Measurements from ENCODE around the gene OPA3.
"Not testable (repeated sequence)": the region's sequence is repeated elsewhere in the genome, so short reads cannot be mapped to it uniquely, and the experiment has no call there.

Gene OPA3

GRCh38 chr19:45584332-45585157, at the start of gene OPA3:
Gene OPA3, minus strand, starts transcription at chr19:45584802. Its CDS starts 38 bp downstream, at chr19:45584764.
- peak; percentile 100 for DNase-seq

DNA sequence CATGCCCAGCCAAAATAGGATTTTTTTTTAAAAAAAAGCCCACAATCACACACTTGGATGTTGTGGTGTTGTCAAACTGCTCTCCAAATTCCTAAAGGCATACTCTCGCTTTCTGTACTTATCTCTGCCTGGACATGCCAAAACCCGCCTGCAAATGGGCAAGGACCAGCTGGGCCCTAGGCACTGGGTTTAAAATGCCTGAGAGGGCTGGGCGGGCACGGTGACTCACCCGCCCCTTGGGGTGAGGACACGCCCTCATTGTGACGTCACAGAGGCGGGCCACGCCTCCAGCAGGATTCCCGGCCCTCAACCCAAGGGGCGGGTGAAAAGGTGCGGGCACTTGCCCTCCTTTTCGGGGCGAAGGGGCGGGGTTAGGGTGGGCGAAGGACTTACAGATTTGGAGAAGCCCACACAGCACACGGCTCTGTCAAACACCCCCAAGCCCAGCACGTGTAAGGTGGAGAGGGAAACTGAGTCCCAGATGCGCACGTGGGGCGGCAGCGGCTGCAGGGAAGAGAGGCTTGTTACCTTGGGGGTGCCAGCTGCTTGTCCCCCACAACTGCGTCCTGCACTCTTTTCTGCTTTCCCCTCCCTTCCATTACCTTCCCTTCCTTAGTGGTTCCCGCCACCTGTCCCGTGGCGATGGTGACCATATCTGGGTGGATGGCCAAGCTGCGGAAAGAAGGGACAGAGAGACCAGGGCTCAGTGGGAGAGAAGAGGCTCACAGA, 48.0 kb upstream of the OPA3 start:
- DNase-seq, result peak; percentile 73

DNA sequence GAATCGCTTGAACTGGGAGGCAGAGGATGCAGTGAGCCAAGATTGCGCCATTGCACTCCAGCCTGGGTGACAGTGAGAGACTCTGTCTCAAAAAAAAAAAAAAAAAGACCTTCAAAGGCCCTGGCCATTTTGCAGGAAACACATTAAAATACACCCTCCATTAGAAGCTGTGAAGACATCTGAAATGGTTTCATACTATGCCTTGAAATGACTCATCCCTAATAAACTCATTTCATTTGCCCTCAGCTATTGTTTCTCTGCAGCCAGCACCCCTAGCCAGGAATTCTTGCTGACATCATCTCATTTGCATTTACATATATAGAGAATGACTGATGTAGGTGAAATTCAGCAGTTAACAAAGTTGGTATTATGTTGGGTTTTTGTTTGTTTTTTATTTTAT, 45.9 kb upstream of the OPA3 start:
- peak; percentile 50 for DNase-seq

DNA sequence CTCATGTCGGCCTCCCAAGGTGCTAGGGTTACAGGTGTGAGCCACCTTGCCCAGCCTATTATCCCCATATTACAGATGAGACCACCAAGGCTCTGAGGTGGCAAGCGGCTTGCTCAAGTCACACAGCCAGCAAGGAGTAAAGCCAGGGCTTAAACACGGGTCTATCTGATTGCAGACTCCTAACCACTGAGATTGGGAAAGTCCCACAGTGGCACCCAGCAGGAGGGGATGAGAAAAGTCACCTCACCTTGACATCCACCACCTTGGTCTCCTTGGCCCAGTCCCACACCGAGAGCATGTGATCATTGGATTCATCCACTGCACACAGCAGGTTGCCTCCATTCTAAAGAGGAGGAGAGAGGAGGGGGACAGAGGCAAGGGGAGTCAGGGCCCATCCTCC, 45.1 kb upstream of the OPA3 start:
- DNase-seq, result no peak

- DNase-seq, result not testable (repeated sequence)
Measured at GRCh38 chr19:45628219-45628618, 43.6 kb upstream of the OPA3 start.

DNA sequence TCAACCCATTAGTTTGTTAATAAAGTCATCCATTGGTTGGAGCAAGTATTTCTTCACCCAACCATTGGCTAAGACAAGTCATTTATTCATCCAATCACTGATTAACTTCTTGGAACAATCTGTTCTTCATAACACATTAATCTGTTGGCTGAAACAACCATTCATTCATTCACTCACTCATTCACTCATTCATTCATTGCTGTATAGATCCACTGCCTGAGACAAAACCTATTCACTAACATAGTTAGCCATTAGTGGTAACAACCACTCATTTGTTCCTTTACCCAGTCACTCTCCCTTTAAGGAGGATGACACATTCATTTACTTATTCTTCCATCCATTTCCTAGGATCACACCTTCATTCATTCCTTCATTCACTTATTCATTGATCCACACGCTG, 39.4 kb upstream of the OPA3 start:
- DNase-seq, result no peak

GRCh38 chr19:45621976-45622503, 37.4 kb upstream of the OPA3 start:
- DNase-seq, result no peak

- no peak for DNase-seq
Measured at GRCh38 chr19:45621389-45621788, 36.8 kb upstream of the OPA3 start.

- DNase-seq, result no peak
Measured at GRCh38 chr19:45616704-45617017, 32.1 kb upstream of the OPA3 start.

DNA sequence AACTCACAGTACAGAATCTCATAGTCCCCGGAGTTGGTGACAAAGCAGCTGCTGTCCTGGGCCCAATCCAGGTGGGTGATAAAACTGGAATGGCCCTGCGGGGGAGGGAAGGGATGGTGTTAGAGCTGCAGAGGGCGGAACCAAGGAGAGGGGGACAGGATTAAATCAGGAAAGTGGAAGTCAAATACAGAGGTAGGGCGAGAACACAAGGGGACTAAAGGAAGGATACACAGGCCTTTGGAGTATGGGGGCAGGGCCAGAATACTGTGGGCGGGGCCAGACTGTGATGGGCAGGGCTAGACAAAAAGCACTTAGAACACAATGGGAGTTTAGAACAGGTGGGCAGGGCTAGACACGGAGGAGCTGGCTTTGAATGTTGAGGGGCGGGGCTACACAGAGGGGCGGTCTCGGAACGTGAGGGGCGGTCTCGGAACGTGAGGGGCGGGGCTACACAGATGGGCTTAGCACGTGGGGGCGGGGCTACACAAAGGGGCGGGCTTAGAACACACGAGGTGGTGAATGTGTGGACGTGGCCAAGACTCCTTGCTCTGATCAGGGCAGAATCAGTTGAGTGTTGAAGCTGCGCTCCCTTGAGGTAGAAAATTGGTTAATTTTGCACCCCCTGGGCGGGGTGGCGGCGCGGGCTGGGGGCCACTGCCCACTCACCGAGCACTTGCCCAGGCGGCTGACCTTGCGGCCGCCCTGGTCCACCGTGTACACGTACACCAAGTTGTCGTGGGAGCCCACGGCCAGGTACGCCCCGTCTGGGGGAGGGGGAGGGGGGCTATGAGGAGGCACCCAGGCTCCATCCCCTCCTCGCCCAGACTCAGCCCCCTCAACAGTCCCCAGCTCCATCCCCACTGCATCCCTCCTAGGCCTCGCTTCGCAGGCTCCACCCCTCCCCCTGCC, 31.4 kb upstream of the OPA3 start:
- peak; percentile 90 for DNase-seq

GRCh38 chr19:45615056-45615455, 30.5 kb upstream of the OPA3 start:
- not testable (repeated sequence) for DNase-seq

GRCh38 chr19:45613926-45614725, 29.5 kb upstream of the OPA3 start:
- peak; percentile 69 for DNase-seq

- no peak for DNase-seq
Measured at GRCh38 chr19:45608948-45609347, 24.3 kb upstream of the OPA3 start.

- DNase-seq, result peak; percentile 63
Measured at GRCh38 chr19:45607071-45608029, 22.7 kb upstream of the OPA3 start.

DNA sequence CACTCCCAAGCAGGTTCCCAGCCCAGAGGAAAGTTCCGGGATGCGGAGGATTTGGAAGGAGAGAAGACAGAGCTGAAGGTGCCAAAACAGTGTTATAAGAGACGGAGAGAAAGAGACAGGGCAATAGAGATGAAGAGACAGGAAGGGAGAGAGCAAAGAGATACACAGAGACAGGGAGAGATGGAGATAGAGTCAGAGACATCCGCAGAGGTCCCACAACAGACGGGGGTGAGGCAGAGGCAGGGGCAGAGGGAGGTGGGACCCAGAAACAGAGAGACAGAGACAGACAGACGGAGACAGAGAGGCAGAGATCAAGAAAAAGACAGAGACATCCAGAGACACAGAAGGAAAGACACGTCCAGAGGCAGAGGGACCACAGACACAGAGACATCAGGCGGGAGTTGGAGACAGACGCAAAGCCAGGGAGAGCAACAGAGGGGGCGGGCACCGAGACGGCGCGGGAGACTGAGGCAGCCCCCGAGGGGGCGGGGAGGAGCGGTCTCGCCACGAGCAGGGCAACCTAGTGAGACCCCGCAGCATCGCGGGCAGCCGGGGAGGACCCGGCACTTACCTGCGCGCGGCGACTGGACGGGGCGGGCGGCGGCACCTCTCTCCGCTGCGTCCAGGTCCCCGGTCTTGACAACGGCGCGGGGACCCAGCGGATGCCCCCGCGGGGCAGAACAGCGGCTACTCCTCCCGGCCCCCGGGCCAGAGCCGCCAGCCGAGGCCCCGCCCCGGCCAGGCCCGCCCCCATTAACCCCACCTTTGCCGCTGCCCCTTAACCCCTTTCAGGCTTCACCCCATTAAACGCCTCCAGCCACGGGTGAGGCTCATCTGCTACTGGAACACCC, 17.1 kb upstream of the OPA3 start, which contains the start of gene GPR4:
Gene GPR4, minus strand, starts transcription at position 689 of the 851 bp plus-strand sequence. CDS start 10,346 bp downstream, outside the sequence.
- no peak for DNase-seq

GRCh38 chr19:45601115-45601514, 16.5 kb upstream of the OPA3 start:
- no peak for DNase-seq

DNA sequence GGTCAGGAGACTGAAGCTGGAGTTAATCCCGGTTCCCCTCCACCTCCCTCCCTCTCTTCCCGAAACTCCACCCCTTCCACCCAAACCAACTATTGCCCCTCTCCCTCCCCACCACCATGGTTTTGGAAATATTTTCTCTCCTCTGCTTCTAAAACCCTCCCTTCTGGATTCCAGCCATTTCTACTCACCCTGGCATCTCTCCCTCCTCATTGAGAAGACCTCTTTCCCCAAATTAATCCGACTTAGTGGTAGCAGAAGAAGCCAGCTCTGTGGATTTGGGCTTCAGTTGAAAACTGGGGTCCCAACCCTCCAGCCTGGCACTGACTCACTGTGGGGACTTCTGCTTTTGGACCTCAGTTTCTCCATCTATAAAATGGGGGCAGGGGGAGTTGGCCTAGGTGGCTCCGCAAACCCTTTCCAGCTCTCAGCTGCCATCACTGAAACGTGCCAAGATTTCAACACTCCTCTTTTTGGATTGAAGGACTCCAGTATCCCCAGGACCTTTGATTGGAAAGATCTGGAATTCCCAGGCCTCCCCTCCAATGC, 15.8 kb upstream of the OPA3 start:
- DNase-seq, result no peak

GRCh38 chr19:45599286-45599685, 14.7 kb upstream of the OPA3 start:
- DNase-seq, result no peak

- DNase-seq, result no peak
Measured at GRCh38 chr19:45598267-45599001, 13.8 kb upstream of the OPA3 start.

Measured in stimulated activated CD4-positive, alpha-beta T cell treated with anti-CD3 and anti-CD28 coated beads, Interleukin-15, amount 100 ng/mL, for 24 hours (primary cell).